HepG2 (cell line): ENCODE data around the gene SHISA7. TPM values are rescaled to one million over a fixed set of nuclear protein-coding genes. Genes with fewer than 3 reads are reported as not detected.
A peak's percentile ranks its signal among the peaks of the same experiment; 100 is the strongest.

Source experiments
- CAMTA2 ChIP-seq: sonication (generic); formaldehyde crosslinking; IDR thresholded peaks from 2 replicates; pipeline ENCODE4 v1.4.0; 2020; ENCODE audit warnings: mild to moderate bottlenecking, missing genetic modification reagents, borderline replicate concordance
- KDM4B ChIP-seq: sonication (generic); formaldehyde crosslinking; IDR thresholded peaks from 2 replicates; pipeline ENCODE4 v1.4.0; 2020; ENCODE audit warnings: missing genetic modification reagents
- KLF16 ChIP-seq, 2 experiments: sonication (generic) in 1 of 2; formaldehyde crosslinking in 1 of 2; IDR thresholded peaks; 2 replicates each; pipeline versions ENCODE4 v1.6.1 to v1.8.0; 2016 to 2023; ENCODE audit warnings: missing genetic modification reagents in 2 of 2, missing compliant biosample characterization in 1 of 2
- NCOA5 ChIP-seq: sonication (generic); formaldehyde crosslinking; IDR thresholded peaks from 2 replicates; pipeline ENCODE4 v1.4.0; 2020; ENCODE audit warnings: missing genetic modification reagents
- RCOR2 ChIP-seq: IDR thresholded peaks from 2 replicates; pipeline ENCODE4 v1.6.1; 2016; ENCODE audit warnings: missing biosample characterization, missing genetic modification reagents
- SMAD3 ChIP-seq: sonication (generic); formaldehyde crosslinking; IDR thresholded peaks from 2 replicates; pipeline ENCODE4 v1.4.0; 2020; ENCODE audit warnings: missing genetic modification reagents
- SNAPC2 ChIP-seq: sonication (generic); formaldehyde crosslinking; IDR thresholded peaks from 2 replicates; pipeline ENCODE4 v1.8.1; 2022; ENCODE audit warnings: mild to moderate bottlenecking, missing genetic modification reagents
- TBX2 ChIP-seq: sonication (generic); formaldehyde crosslinking; IDR thresholded peaks from 2 replicates; pipeline ENCODE4 v1.5.0; 2020; ENCODE audit warnings: missing genetic modification reagents, mild to moderate bottlenecking, borderline replicate concordance
- ZNF335 ChIP-seq: sonication (generic); formaldehyde crosslinking; IDR thresholded peaks from 2 replicates; pipeline ENCODE4 v1.4.0; 2020; ENCODE audit warnings: missing genetic modification reagents
- ZNF441 ChIP-seq: sonication (generic); formaldehyde crosslinking; IDR thresholded peaks from 2 replicates; pipeline ENCODE4 v1.7.0; 2021; ENCODE audit warnings: missing genetic modification reagents, borderline replicate concordance
- ZNF546 ChIP-seq: sonication (generic); formaldehyde crosslinking; conservative IDR thresholded peaks from 2 replicates; pipeline ENCODE4 v1.8.1; 2023; ENCODE audit warnings: mild to moderate bottlenecking, missing genetic modification reagents
- ZNF879 ChIP-seq: sonication (generic); formaldehyde crosslinking; IDR thresholded peaks from 2 replicates; pipeline ENCODE4 v1.8.1; 2023; ENCODE audit warnings: missing genetic modification reagents
- polyA plus RNA-seq, 8 experiments: library from polyadenylated mRNA; depleted of rRNA in 3 of 8; stranded (reverse) in 7 of 8; unstranded in 1 of 8; fragments of >200 nt; fragmentation: Illumina TruSeq in 4 of 8; extraction: Trizol in 4 of 8; gene quantifications; 2 replicates each; pipeline versions ENCODE4 v1.2.1 to v1.2.3, GENCODE V29; 2011 to 2016; ENCODE audit warnings: low read depth in 4 of 8, missing spikeins in 1 of 8, mixed read lengths in 1 of 8; ENCODE audit not compliant: insufficient read depth in 1 of 8
- total RNA-seq, 5 experiments: library from RNA; depleted of rRNA; stranded (reverse); fragments of >200 nt; fragmentation: Illumina TruSeq; extraction: Trizol; gene quantifications; 2 replicates each; pipeline ENCODE4 v1.2.3, GENCODE V29; 2016; ENCODE audit warnings: low read depth in 1 of 5
- TF ChIP-seq, protein P1 (sequence below): sonication (generic); formaldehyde crosslinking; IDR thresholded peaks from 2 replicates; pipeline ENCODE4 v1.4.0; 2020; ENCODE audit warnings: missing genetic modification reagents
- TF ChIP-seq, protein P2 (sequence below): IDR thresholded peaks from 2 replicates; pipeline ENCODE4 v1.6.1; 2012; ENCODE audit warnings: inconsistent platforms
- TF ChIP-seq, protein P3 (sequence below): IDR thresholded peaks from 2 replicates; pipeline ENCODE4 v1.6.1; 2016; ENCODE audit warnings: mild to moderate bottlenecking, missing biosample characterization, missing genetic modification reagents
- TF ChIP-seq, protein P4 (sequence below): sonication (generic); formaldehyde crosslinking; IDR thresholded peaks from 2 replicates; pipeline ENCODE4 v1.4.0; 2020; ENCODE audit warnings: missing genetic modification reagents
- TF ChIP-seq, protein P5 (sequence below), 2 experiments: sonication (generic) in 1 of 2; formaldehyde crosslinking in 1 of 2; IDR thresholded peaks; 2 replicates each; pipeline versions ENCODE4 v1.4.0 to v1.6.1; 2016 to 2020; ENCODE audit warnings: borderline replicate concordance in 1 of 2, low read depth in 1 of 2, mild to moderate bottlenecking in 1 of 2, missing genetic modification reagents in 1 of 2
- TF ChIP-seq, protein P6 (sequence below): IDR thresholded peaks from 2 replicates; pipeline ENCODE4 v1.6.1; 2016; ENCODE audit warnings: missing genetic modification reagents, missing compliant biosample characterization

Gene SHISA7
- total and polyA plus RNA-seq, 2 of the 13 experiments (the other 11 are each of a cell fraction or from before 2014, with no cell fraction given): not detected

DNA sequence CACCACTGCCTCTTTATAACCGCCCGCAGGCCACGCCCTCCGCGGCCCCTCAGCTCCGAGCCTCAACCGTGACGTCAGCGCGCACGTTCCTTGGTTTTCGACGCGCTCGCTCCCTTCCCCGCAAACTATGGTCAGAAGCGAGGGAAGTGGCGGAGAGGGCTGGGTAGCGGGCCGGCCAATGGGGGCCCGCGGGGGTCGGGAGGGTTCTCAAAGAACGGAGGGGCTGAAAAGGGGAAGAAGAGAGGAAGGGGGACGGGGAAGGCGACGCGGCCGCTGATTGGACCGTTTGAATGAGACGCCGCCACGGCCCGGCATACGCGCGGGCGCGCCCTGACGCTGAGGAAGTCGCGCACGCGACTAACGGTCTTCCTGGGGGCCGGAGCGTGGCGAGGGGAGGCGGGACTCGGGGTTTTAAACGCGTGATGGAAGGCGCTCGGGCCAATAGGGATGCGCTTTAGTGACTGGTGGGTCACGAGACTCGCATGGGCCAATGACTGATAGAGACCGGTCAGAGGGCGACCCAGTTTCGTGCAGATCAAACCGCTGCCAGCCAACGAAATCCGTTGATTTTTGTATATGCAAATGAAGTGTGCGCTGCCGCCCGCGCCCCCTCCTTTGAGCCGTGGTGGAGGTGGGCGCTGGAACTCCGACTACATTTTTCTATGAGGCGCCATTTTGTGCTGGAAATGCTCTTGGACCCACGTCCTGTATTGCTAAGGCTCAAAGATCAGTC is 35.1 kb downstream of the SHISA7 start (continued):
- TF ChIP-seq, protein P1, sequence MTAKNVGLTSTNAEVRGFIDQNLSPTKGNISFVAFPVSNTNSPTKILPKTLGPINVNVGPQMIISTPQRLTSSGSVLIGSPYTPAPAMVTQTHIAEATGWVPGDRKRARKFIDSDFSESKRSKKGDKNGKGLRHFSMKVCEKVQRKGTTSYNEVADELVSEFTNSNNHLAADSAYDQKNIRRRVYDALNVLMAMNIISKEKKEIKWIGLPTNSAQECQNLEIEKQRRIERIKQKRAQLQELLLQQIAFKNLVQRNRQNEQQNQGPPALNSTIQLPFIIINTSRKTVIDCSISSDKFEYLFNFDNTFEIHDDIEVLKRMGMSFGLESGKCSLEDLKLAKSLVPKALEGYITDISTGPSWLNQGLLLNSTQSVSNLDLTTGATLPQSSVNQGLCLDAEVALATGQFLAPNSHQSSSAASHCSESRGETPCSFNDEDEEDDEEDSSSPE (CRISPR knock-in tag): peak; percentile 86
- TF ChIP-seq SMAD3 (CRISPR knock-in tag) (0 out of 2 replicates have a peak, but pooled peaks have one; percentile 42), RCOR2 (CRISPR knock-in tag) (no peak), KDM4B (CRISPR knock-in tag) (peak; percentile 34; the same call in 1 of the 2 replicates), KLF16 (CRISPR knock-in tag; IDR thresholded peaks at IDR 0.05) (0 out of 4 replicates have a peak, but pooled peaks of 1 of the 2 experiments have one; percentile 62), SNAPC2 (CRISPR knock-in tag) (peak; percentile 63; the same call in 1 of the 2 replicates), NCOA5 (no peak), ZNF441 (CRISPR knock-in tag) (0 out of 2 replicates have a peak, but pooled peaks have one; percentile 57), ZNF335 (CRISPR knock-in tag) (0 out of 2 replicates have a peak, but pooled peaks have one; percentile 23), ZNF879 (no peak), TBX2 (no peak; the same call in 1 of the 2 replicates), CAMTA2 (CRISPR knock-in tag) (peak; percentile 59; the same call in 1 of the 2 replicates), ZNF546 (CRISPR knock-in tag) (0 out of 2 replicates have a peak, but pooled peaks have one; percentile 9)
- TF ChIP-seq, protein P2, sequence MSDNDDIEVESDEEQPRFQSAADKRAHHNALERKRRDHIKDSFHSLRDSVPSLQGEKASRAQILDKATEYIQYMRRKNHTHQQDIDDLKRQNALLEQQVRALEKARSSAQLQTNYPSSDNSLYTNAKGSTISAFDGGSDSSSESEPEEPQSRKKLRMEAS: peak; percentile 96
- TF ChIP-seq, protein P3, sequence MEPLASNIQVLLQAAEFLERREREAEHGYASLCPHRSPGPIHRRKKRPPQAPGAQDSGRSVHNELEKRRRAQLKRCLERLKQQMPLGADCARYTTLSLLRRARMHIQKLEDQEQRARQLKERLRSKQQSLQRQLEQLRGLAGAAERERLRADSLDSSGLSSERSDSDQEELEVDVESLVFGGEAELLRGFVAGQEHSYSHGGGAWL: no peak
- TF ChIP-seq, protein P4, sequence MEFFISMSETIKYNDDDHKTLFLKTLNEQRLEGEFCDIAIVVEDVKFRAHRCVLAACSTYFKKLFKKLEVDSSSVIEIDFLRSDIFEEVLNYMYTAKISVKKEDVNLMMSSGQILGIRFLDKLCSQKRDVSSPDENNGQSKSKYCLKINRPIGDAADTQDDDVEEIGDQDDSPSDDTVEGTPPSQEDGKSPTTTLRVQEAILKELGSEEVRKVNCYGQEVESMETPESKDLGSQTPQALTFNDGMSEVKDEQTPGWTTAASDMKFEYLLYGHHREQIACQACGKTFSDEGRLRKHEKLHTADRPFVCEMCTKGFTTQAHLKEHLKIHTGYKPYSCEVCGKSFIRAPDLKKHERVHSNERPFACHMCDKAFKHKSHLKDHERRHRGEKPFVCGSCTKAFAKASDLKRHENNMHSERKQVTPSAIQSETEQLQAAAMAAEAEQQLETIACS (CRISPR knock-in tag): peak; percentile 80
- TF ChIP-seq, protein P5, sequence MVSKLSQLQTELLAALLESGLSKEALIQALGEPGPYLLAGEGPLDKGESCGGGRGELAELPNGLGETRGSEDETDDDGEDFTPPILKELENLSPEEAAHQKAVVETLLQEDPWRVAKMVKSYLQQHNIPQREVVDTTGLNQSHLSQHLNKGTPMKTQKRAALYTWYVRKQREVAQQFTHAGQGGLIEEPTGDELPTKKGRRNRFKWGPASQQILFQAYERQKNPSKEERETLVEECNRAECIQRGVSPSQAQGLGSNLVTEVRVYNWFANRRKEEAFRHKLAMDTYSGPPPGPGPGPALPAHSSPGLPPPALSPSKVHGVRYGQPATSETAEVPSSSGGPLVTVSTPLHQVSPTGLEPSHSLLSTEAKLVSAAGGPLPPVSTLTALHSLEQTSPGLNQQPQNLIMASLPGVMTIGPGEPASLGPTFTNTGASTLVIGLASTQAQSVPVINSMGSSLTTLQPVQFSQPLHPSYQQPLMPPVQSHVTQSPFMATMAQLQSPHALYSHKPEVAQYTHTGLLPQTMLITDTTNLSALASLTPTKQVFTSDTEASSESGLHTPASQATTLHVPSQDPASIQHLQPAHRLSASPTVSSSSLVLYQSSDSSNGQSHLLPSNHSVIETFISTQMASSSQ (IDR thresholded peaks at IDR 0.05; ENCODE audit: low read depth): no peak
- TF ChIP-seq, protein P5 (CRISPR knock-in tag; IDR thresholded peaks at IDR 0.05; ENCODE audit: borderline replicate concordance): peak; percentile 65
- TF ChIP-seq, protein P6, sequence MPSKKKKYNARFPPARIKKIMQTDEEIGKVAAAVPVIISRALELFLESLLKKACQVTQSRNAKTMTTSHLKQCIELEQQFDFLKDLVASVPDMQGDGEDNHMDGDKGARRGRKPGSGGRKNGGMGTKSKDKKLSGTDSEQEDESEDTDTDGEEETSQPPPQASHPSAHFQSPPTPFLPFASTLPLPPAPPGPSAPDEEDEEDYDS (CRISPR knock-in tag): peak; percentile 98
